Measurements from ENCODE around the gene FBXO33.

The FBXO33 gene

GRCh38 chr14:39432179-39432618 is at the start of gene FBXO33:
Gene FBXO33 (minus strand): TSS chr14:39432433. CDS start chr14:39432162, 271 bp downstream.
- peaks cover 40% of the 10 kb centered on the region for H3K4me1 Mint-ChIP-seq
- no peaks in the 10 kb centered on the region for H3K9me3 Mint-ChIP-seq
- DNase-seq (ENCODE audit: low spot score in 2 of 2) (peak; percentile 97 to 98), ATAC-seq (replicated peaks; ENCODE audit: extremely low read depth, poor library complexity, severe bottlenecking) (peak; percentile 86)
- H3K27me3 Mint-ChIP-seq = no peaks in the 10 kb centered on the region
- peak within 1 kb of the TSS; percentile 100 for H3K27ac Mint-ChIP-seq (ENCODE audit: low read depth)
- H3K36me3 Mint-ChIP-seq (ENCODE audit: insufficient read depth) = peaks cover 19% of the 10 kb centered on the region
- H3K4me3 Mint-ChIP-seq = peak within 1 kb of the TSS; percentile 96

- Mint-ChIP-seq H3K27me3 (peaks cover 12% of the 10 kb centered on the region), H3K4me1 (no peaks in the 10 kb centered on the region), H3K9me3 (no peaks in the 10 kb centered on the region), H3K27ac (ENCODE audit: low read depth) (no peak overlapping the region), H3K36me3 (ENCODE audit: insufficient read depth) (peaks cover 1% of the 10 kb centered on the region), H3K4me3 (no peak overlapping the region)
- no peak for ATAC-seq (replicated peaks; ENCODE audit: extremely low read depth, poor library complexity, severe bottlenecking)
- DNase-seq (ENCODE audit: low spot score in 2 of 2) = no peak
These were observed 42.2 kb upstream of the FBXO33 start for GRCh38 chr14:39474416-39474911.

- peaks cover 7% of the 10 kb centered on the region for H3K27me3 Mint-ChIP-seq
- H3K4me1 Mint-ChIP-seq = no peaks in the 10 kb centered on the region
- H3K4me3 Mint-ChIP-seq = no peak overlapping the region
- no peak overlapping the region for H3K27ac Mint-ChIP-seq (ENCODE audit: low read depth)
- ATAC-seq (replicated peaks; ENCODE audit: extremely low read depth, poor library complexity, severe bottlenecking) (no peak), DNase-seq (ENCODE audit: low spot score in 2 of 2) (no peak)
- no peaks in the 10 kb centered on the region for H3K9me3 Mint-ChIP-seq
- peaks cover 3% of the 10 kb centered on the region for H3K36me3 Mint-ChIP-seq (ENCODE audit: insufficient read depth)
These were observed 39.8 kb upstream of the FBXO33 start for GRCh38 chr14:39472078-39472477.

- Mint-ChIP-seq H3K4me1 (no peaks in the 10 kb centered on the region), H3K27ac (ENCODE audit: low read depth) (no peak overlapping the region)
These were observed 37.0 kb upstream of the FBXO33 start for GRCh38 chr14:39469094-39469710.

GRCh38 chr14:39467889-39468524 is 35.8 kb upstream of the FBXO33 start:
- no peak for ATAC-seq (replicated peaks; ENCODE audit: extremely low read depth, poor library complexity, severe bottlenecking)
- H3K9me3 Mint-ChIP-seq = no peaks in the 10 kb centered on the region
- no peak overlapping the region for H3K27ac Mint-ChIP-seq (ENCODE audit: low read depth)
- H3K4me1 Mint-ChIP-seq = no peaks in the 10 kb centered on the region
- H3K36me3 Mint-ChIP-seq (ENCODE audit: insufficient read depth) = peaks cover 3% of the 10 kb centered on the region
- no peak overlapping the region for H3K4me3 Mint-ChIP-seq
- DNase-seq (ENCODE audit: low spot score in 2 of 2) = no peak
- peaks cover 20% of the 10 kb centered on the region for H3K27me3 Mint-ChIP-seq

More at GRCh38 chr14:39469094-39469710, 37.0 kb upstream of the FBXO33 start:
- Mint-ChIP-seq H3K9me3 (no peaks in the 10 kb centered on the region), H3K27me3 (peaks cover 20% of the 10 kb centered on the region), H3K4me3 (no peak overlapping the region), H3K36me3 (ENCODE audit: insufficient read depth) (peaks cover 3% of the 10 kb centered on the region)
- DNase-seq (ENCODE audit: low spot score in 2 of 2) (no peak), ATAC-seq (replicated peaks; ENCODE audit: extremely low read depth, poor library complexity, severe bottlenecking) (no peak)

- H3K9me3 Mint-ChIP-seq = no peaks in the 10 kb centered on the region
- H3K27me3 Mint-ChIP-seq = peaks cover 4% of the 10 kb centered on the region
- no peak for ATAC-seq (replicated peaks; ENCODE audit: extremely low read depth, poor library complexity, severe bottlenecking)
- no peak overlapping the region for H3K27ac Mint-ChIP-seq (ENCODE audit: low read depth)
- no peak for DNase-seq (ENCODE audit: low spot score in 2 of 2)
- no peaks in the 10 kb centered on the region for H3K4me1 Mint-ChIP-seq
- no peak overlapping the region for H3K4me3 Mint-ChIP-seq
- no peaks in the 10 kb centered on the region for H3K36me3 Mint-ChIP-seq (ENCODE audit: insufficient read depth)
These were observed 27.7 kb upstream of the FBXO33 start for GRCh38 chr14:39459795-39460478.

GRCh38 chr14:39456702-39457250 is 24.5 kb upstream of the FBXO33 start:
- ATAC-seq (replicated peaks; ENCODE audit: extremely low read depth, poor library complexity, severe bottlenecking) = no peak
- no peak for DNase-seq (ENCODE audit: low spot score in 2 of 2)
- Mint-ChIP-seq H3K4me1 (no peaks in the 10 kb centered on the region), H3K27me3 (peaks cover 2% of the 10 kb centered on the region), H3K36me3 (ENCODE audit: insufficient read depth) (no peaks in the 10 kb centered on the region), H3K27ac (ENCODE audit: low read depth) (no peak overlapping the region), H3K9me3 (no peaks in the 10 kb centered on the region), H3K4me3 (no peak overlapping the region)

GRCh38 chr14:39454906-39455539 is 22.8 kb upstream of the FBXO33 start:
- Mint-ChIP-seq H3K27ac (ENCODE audit: low read depth) (no peak overlapping the region), H3K27me3 (peaks cover 11% of the 10 kb centered on the region), H3K9me3 (no peaks in the 10 kb centered on the region), H3K4me1 (no peaks in the 10 kb centered on the region), H3K36me3 (ENCODE audit: insufficient read depth) (no peaks in the 10 kb centered on the region), H3K4me3 (no peak overlapping the region)
- DNase-seq (ENCODE audit: low spot score in 2 of 2) (no peak), ATAC-seq (replicated peaks; ENCODE audit: extremely low read depth, poor library complexity, severe bottlenecking) (no peak)

GRCh38 chr14:39452680-39453079 is 20.4 kb upstream of the FBXO33 start:
- Mint-ChIP-seq H3K4me1 (no peaks in the 10 kb centered on the region), H3K27ac (ENCODE audit: low read depth) (no peak overlapping the region), H3K36me3 (ENCODE audit: insufficient read depth) (no peaks in the 10 kb centered on the region), H3K4me3 (no peak overlapping the region), H3K27me3 (peaks cover 11% of the 10 kb centered on the region), H3K9me3 (no peaks in the 10 kb centered on the region)
- DNase-seq (ENCODE audit: low spot score in 2 of 2) = no peak
- ATAC-seq (replicated peaks; ENCODE audit: extremely low read depth, poor library complexity, severe bottlenecking) = no peak

GRCh38 chr14:39451811-39452210 is 19.6 kb upstream of the FBXO33 start:
- peaks cover 11% of the 10 kb centered on the region for H3K27me3 Mint-ChIP-seq
- no peak overlapping the region for H3K4me3 Mint-ChIP-seq
- no peaks in the 10 kb centered on the region for H3K36me3 Mint-ChIP-seq (ENCODE audit: insufficient read depth)
- H3K27ac Mint-ChIP-seq (ENCODE audit: low read depth) = no peak overlapping the region
- DNase-seq (ENCODE audit: low spot score in 2 of 2) = no peak
- no peak for ATAC-seq (replicated peaks; ENCODE audit: extremely low read depth, poor library complexity, severe bottlenecking)
- no peaks in the 10 kb centered on the region for H3K9me3 Mint-ChIP-seq
- H3K4me1 Mint-ChIP-seq = no peaks in the 10 kb centered on the region

- H3K27me3 Mint-ChIP-seq = peaks cover 11% of the 10 kb centered on the region
- no peak for DNase-seq (ENCODE audit: low spot score in 2 of 2)
- no peak overlapping the region for H3K4me3 Mint-ChIP-seq
- no peak overlapping the region for H3K27ac Mint-ChIP-seq (ENCODE audit: low read depth)
- no peaks in the 10 kb centered on the region for H3K4me1 Mint-ChIP-seq
- H3K9me3 Mint-ChIP-seq = no peaks in the 10 kb centered on the region
- ATAC-seq (replicated peaks; ENCODE audit: extremely low read depth, poor library complexity, severe bottlenecking) = no peak
- peaks cover 2% of the 10 kb centered on the region for H3K36me3 Mint-ChIP-seq (ENCODE audit: insufficient read depth)
These were observed 15.0 kb upstream of the FBXO33 start for GRCh38 chr14:39447175-39447661.

GRCh38 chr14:39446131-39446744 is 14.0 kb upstream of the FBXO33 start:
- DNase-seq (ENCODE audit: low spot score in 2 of 2) = no peak
- Mint-ChIP-seq H3K36me3 (ENCODE audit: insufficient read depth) (peaks cover 2% of the 10 kb centered on the region), H3K27ac (ENCODE audit: low read depth) (no peak overlapping the region), H3K4me3 (no peak overlapping the region), H3K9me3 (no peaks in the 10 kb centered on the region), H3K4me1 (no peaks in the 10 kb centered on the region), H3K27me3 (peaks cover 4% of the 10 kb centered on the region)
- ATAC-seq (replicated peaks; ENCODE audit: extremely low read depth, poor library complexity, severe bottlenecking) = no peak

Data from central memory CD8-positive, alpha-beta T cell (primary cell).